ENCODE data around the gene PRKCB.
"Not testable (repeated sequence)": the region's sequence is repeated elsewhere in the genome, so short reads cannot be mapped to it uniquely, and the experiment has no call there.

GRCh38 chr16:24014955-24015354 lies 179.2 kb downstream of the PRKCB start:
- not testable (repeated sequence) for TF ChIP-seq ZNF274 (IDR thresholded peaks at IDR 0.05; ENCODE audit: low read depth, low read length); JUND (IDR thresholded peaks at IDR 0.05); YY1 (IDR thresholded peaks at IDR 0.05; ENCODE audit: extremely low read depth, insufficient replicate concordance, low read depth, low read length); EZH2phosphoT487 (IDR thresholded peaks at IDR 0.05; ENCODE audit: borderline replicate concordance); SP1 (IDR thresholded peaks at IDR 0.05; ENCODE audit: low read depth); CTCF (IDR thresholded peaks at IDR 0.05 in 2 of 3, conservative IDR thresholded peaks at IDR 0.05 in 1 of 3; ENCODE audit: borderline replicate concordance in 1 of 3, insufficient read depth in 1 of 3, low read depth in 2 of 3, low read length in 2 of 3)

Data from HCT116 (cell line).